GM18511 (cell line): ENCODE results near the gene CNPY1.

Experiments
- ATAC-seq: cut with Tn5 transposase; IDR thresholded peaks from one replicate; pipeline ENCODE4 v1.9.1; 2021; ENCODE audit warnings: mild to moderate bottlenecking, moderate library complexity; ENCODE audit not compliant: unreplicated experiment

Gene CNPY1

GRCh38 chr7:155490697-155491628, 55.4 kb downstream of the CNPY1 start:
- peak; percentile 96 for ATAC-seq

DNA sequence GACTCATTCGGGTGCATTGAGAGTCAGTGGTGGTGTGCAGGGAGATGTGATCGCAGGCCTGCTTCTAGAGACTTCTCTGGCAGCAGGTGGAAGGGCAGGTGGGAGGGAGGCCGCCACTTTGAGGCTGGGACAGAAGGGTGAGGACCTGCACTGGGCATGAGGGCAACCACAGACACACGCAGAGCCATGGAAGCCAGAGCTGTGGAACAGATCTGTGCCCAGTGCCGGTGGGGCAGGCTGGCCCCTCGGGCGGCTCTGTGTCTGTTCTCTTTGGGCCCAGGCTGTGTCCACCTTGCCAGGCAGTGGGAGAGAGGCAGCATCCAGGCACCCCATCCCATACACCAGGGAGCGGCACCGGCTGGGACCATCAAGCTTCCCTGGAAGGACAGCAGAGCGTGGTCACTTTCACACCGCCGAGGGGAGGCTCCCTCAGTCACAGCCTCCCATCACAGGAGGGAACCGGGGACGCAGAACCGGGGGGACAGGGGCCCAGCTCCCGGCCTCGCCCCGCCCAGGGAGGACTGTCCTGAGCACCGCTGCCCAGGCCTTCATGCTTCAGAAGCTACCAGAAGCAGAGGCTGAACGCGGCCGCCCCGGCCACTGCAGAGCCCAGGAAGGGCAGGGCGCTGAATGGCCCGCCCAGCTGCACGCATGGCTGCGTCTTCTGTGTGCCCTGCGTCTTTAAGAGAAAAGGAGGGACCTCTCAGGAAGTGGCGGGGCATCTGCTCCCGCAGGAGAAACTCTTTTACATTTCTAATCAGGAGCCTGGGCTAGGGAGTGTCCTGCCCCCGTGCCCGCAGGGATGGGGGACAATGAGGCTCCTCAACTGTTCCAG, 56.3 kb downstream of the CNPY1 start:
- peak; percentile 52 for ATAC-seq

DNA sequence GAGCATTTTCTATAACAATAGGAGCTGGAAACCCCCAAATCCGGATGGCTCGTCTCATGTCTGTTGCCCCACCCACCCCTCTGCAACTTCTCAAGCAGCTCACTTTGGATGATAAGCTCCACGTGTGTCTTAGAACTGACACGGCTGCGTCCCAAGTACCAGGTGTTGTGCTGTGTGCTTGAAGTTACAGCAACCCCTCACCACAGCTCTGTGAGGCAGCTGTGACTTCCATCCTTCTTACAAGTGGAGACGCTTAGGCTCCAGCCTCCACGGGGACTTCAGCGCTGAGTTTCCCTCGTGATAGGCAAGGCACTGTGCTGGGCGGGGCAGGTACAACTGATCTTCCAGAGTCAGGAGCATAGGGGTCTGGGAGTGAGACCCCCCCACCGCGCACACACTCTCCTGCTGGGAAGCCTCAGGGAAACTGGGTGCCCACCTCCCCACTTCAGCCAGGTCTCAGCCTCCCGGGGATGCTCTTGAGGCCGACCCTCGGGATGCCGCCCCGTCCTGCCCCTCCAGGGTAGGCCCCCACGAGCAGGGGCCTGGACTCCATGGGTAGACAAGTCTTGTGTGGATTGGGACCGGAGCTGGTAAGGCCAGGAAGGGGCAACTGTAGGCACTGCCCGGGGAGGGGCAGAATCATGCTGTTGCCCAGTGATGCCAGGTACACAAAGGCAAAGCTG, 57.1 kb downstream of the CNPY1 start:
- ATAC-seq, result no peak

GRCh38 chr7:155488483-155489127, 57.8 kb downstream of the CNPY1 start:
- no peak for ATAC-seq

GRCh38 chr7:155487509-155488482, 58.6 kb downstream of the CNPY1 start:
- no peak for ATAC-seq

DNA sequence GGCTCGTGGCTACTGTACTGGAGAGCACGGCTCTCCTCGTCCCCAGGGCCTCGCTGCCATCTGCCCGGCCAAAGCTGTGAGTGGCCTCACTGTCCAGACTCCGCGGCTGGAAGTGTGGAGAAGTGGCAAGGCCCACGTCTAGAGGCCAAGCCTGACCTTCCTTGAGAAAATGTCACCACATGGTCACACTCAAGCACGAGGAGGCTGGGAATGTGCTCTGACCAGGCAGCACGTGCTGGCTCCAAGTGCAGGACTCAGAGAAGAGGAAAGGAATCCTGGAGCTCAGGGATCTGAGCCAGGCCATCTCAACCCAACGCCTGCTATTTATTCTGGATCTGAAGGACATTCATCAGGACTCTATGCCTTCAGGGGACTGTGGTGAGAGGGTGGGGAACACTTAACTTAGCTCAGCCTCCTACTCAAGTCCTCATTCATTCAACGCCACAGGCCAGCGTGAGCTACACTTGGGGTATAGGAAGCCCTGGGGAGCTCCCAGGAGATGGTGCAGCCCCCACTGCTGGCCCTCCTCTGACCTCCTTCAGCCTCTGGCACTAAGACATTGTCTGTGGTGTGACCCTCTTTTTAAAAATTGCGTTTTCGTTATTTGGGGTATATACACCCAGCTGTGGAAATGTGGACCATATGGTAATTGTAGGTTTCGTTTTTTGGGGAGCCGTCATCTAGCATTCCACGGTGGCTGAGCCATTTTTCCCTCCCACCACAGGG, 59.4 kb downstream of the CNPY1 start:
- no peak for ATAC-seq

- ATAC-seq, result no peak
Measured at GRCh38 chr7:155484483-155485399, 61.6 kb downstream of the CNPY1 start.

DNA sequence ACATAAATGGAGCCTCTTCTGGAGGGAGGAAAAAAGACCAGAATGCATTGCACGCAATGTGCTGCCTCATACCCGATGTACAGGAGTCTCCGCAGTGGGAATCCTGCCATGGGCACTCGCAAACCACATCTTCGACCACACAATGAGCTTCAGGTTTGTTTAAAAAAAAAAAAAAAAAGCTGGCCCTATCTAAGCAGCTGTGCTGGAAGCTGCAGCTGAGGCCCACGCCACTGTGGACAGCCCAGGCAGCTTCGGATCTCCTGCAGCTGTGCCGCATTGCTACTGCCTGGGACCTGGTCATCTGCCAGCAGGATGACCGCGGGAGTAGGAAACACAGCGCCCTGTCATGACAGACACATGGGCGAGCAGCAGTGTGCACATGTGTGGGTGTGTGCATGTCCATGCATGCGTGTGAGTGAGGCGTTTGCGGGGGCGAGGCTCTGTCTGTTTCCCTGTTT, 62.5 kb downstream of the CNPY1 start:
- ATAC-seq, result no peak

GRCh38 chr7:155483245-155483644, 63.1 kb downstream of the CNPY1 start:
- no peak for ATAC-seq

DNA sequence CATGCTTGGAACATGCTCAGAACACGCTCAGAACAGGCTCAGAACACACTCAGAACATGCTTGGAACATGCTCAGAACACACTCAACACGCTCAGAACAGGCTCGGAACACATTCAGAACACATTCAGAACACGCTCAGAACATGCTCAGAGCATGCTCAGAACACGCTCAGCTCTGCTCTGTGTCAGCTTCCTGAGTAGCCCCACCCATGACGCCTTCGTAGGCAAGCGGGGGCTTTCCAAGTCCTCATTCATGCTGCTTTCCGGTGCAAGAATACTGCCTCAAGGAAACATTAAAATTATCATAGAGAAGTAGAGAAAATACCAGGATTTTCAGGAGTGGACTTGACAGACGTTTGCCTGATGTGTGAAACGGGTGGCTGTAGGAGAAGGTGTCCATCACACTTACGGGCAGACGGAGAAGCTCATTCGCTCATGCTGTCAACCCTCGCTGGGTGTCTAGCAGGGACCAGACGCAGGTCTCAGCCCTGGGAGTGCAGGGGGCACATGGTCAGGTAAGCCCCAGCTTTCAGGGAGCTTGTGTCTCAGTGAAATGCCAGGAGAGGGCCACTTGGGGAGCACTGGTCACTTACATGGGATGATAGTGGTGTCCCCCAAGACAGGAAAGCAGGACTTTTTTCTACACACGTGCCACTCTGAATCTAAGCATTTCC, 63.7 kb downstream of the CNPY1 start:
- no peak for ATAC-seq

- ATAC-seq, result no peak
Measured at GRCh38 chr7:155481764-155482163, 64.6 kb downstream of the CNPY1 start.

DNA sequence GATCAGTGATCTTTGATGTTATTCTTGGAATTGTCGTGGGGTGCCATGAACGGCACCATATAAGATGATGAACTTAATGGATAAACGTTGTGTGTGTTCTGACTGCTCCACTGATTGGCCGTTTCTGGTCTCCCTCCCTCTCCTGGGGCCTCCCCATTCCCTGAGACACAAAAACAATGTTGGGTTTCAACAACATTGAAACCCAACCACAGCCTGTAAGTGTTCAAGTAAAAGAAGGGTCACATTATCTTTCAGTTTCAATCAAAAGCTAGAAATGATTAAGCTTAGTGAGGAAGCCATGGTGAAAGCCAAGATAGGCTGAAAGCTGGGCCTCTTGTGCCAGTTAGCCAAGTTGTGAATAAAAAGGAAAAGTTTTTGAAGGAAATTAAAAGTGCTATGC, 68.9 kb downstream of the CNPY1 start:
- peak; percentile 91 for ATAC-seq

DNA sequence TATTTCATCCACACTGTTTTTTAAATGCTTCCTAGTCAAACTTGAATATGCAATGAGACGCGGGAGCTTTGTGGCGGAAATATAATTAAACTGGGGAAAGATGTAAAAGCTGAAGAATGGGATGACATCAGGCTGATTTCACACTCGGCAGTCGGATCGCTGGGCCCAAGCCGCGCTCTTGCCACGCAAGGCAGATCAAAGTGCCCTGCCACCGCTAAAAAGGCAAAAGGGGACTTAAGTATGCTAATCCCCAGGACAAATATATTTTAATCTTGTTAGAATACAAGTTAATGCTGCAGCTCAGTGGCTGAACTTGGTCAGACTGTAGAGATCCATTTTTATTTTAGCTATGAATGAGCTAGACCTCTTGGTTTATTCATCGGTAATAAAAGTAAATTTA, 74.6 kb downstream of the CNPY1 start:
- no peak for ATAC-seq

DNA sequence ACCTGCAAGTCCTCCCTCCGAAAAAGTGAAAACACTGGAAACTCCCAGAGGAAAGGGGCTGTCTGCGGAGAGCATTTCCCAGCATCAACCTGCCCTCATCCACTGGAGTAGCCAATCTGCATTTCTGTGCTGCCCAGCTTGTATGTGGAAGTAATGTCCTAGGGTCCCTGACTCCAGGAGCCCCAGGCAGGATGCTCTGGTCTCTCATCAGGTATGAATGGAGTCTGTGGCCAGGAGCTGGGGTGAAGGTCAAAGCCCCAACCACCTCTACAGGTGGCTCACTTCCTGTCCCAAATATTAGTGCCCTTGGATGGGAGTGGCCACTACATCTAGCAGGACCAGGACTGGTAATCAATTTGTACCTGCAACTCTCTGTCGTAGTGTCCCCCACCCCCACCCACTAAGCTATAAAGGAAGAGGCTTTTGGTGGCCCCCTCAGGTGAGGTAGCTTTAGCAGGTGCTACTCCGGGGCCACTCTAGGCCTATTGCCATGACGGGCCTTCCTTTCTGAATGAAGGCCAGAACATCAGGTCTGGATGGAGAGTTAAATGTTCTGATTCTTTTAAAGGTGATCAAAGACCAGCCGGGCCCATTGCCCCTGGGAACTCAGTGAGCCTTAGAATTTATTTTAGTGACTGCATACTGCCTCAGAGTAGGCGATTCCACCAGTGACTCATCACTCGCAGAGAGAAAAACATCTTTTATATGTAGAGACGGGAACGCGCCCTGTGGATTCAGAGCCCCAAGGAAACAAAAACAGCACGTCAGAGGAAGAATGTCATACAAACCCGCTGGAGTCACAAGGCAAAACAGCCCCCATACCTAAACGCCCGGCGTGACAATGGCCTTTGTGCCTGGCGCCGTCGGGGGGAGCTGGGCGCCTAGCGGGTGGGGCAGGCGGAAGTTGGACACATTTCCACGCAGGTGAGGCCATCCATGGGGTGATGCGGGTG, 75.4 kb downstream of the CNPY1 start:
- no peak for ATAC-seq

- no peak for ATAC-seq
Measured at GRCh38 chr7:155470186-155470487, 76.2 kb downstream of the CNPY1 start.
